Bronchial epithelial cell (primary cell): ENCODE data around the gene UVSSA. TPM values are rescaled to one million over a fixed set of nuclear protein-coding genes. Genes with fewer than 3 reads are reported as not detected.

Experiments
- DNase-seq: peaks from one replicate; pipeline ENCODE4 v3.0.0-alpha.2; 2010; ENCODE audit warnings: low read depth
- FAIRE-seq: peaks from 2 replicates; lab custom pipeline; 2011; peaks lifted over from hg19 to GRCh38; lab: Jason Lieb, UNC
- H3K27me3 ChIP-seq: 2 replicates; pipeline ENCODE4 v1.5.1; 2011; ENCODE audit warnings: low read length; ENCODE audit not compliant: control insufficient read depth, insufficient read depth
- H3K36me3 ChIP-seq: 2 replicates; pipeline ENCODE4 v1.5.1; 2011; ENCODE audit warnings: low read length; ENCODE audit not compliant: control insufficient read depth, insufficient read depth
- H3K4me3 ChIP-seq: 2 replicates; pipeline ENCODE4 v1.5.1; 2011; ENCODE audit warnings: mild to moderate bottlenecking, low read depth, low read length, control low read depth
- CTCF ChIP-seq: IDR thresholded peaks from 2 replicates; pipeline ENCODE4 v1.5.1; 2011; ENCODE audit warnings: mild to moderate bottlenecking, moderate library complexity, low read length, control low read depth, inconsistent platforms; ENCODE audit not compliant: insufficient read depth, severe bottlenecking
- total RNA-seq: library from RNA; depleted of rRNA; stranded (reverse); fragments of >200 nt; gene quantifications from 2 replicates; pipeline ENCODE4 v1.2.1, GENCODE V29; 2014

The UVSSA gene
- total RNA-seq, 1 donor from 2014 or later, result 8.2 TPM

- no peaks in the 10 kb centered on the region for H3K27me3 ChIP-seq
- no peak for TF ChIP-seq CTCF
- H3K4me3 ChIP-seq, result no peak overlapping the region
- peaks cover 40% of the 10 kb centered on the region for H3K36me3 ChIP-seq
- DNase-seq (no peak), FAIRE-seq (no peak)
Measured at GRCh38 chr4:1325681-1326635, 21.1 kb upstream of the UVSSA start.

- Histone ChIP-seq H3K4me3 (no peak overlapping the region), H3K36me3 (peaks cover 49% of the 10 kb centered on the region), H3K27me3 (no peaks in the 10 kb centered on the region)
- DNase-seq (no peak), FAIRE-seq (no peak)
- TF ChIP-seq CTCF, result no peak
Measured at GRCh38 chr4:1326751-1327525, 20.1 kb upstream of the UVSSA start.

GRCh38 chr4:1327526-1328266 is 19.3 kb upstream of the UVSSA start:
- no peak for TF ChIP-seq CTCF
- H3K27me3 ChIP-seq, result no peaks in the 10 kb centered on the region
- no peak overlapping the region for H3K4me3 ChIP-seq
- FAIRE-seq (no peak), DNase-seq (no peak)
- peaks cover 49% of the 10 kb centered on the region for H3K36me3 ChIP-seq

GRCh38 chr4:1328267-1329155 is 18.5 kb upstream of the UVSSA start:
- H3K27me3 ChIP-seq, result no peaks in the 10 kb centered on the region
- no peak for FAIRE-seq
- DNase-seq, result no peak
- H3K4me3 ChIP-seq, result no peak overlapping the region
- TF ChIP-seq CTCF, result no peak
- H3K36me3 ChIP-seq, result peaks cover 52% of the 10 kb centered on the region
